Brain microvascular endothelial cell (primary cell): ENCODE measurements around the gene YWHAE.

Experiments
- DNase-seq: peaks from one replicate; pipeline ENCODE4 v3.0.0-alpha.2; 2020
- H3K27ac ChIP-seq: fragments of 250-450 bp; sonication (Bioruptor Pico); 2 replicates; pipeline ENCODE4 v1.5.1; 2020; ENCODE audit warnings: mild to moderate bottlenecking, moderate library complexity
- H3K27me3 ChIP-seq: fragments of 250-450 bp; sonication (Bioruptor Pico); replicated peaks from 2 replicates; pipeline ENCODE4 v1.5.1; 2020; ENCODE audit warnings: mild to moderate bottlenecking
- H3K36me3 ChIP-seq: fragments of 250-450 bp; sonication (Bioruptor Pico); replicated peaks from 2 replicates; pipeline ENCODE4 v1.5.1; 2020; ENCODE audit warnings: mild to moderate bottlenecking
- H3K4me3 ChIP-seq: 2 replicates; pipeline ENCODE4 v1.5.1; 2011; ENCODE audit warnings: low read depth, mild to moderate bottlenecking, control low read depth, low read length, moderate library complexity
- CTCF ChIP-seq: IDR thresholded peaks from 2 replicates; pipeline ENCODE4 v1.5.1; 2011; ENCODE audit warnings: low read depth, mild to moderate bottlenecking, moderate library complexity, low read length, control low read depth, inconsistent platforms; ENCODE audit errors: missing control alignments
- in situ Hi-C: cut with HindIII; loops from 2 replicates; pipeline ENCODE4 v1.10.0; 2017; ENCODE audit warnings: low sequenced_read_pairs, low pct_ligation_motif_present

YWHAE gene

GRCh38 chr17:1325766-1326165, 74.3 kb downstream of the YWHAE start:
- Histone ChIP-seq H3K27ac (no peak overlapping the region), H3K4me3 (no peak overlapping the region), H3K36me3 (no peaks in the 10 kb centered on the region), H3K27me3 (no peaks in the 10 kb centered on the region)
- no peak for TF ChIP-seq CTCF
- no peak for DNase-seq
- in situ Hi-C loops: no loop called here

- Histone ChIP-seq H3K36me3 (no peaks in the 10 kb centered on the region), H3K27me3 (no peaks in the 10 kb centered on the region), H3K27ac (no peak overlapping the region), H3K4me3 (no peak overlapping the region)
- no peak for DNase-seq
- in situ Hi-C loops: no loop called here
- TF ChIP-seq CTCF: no peak
Measured at GRCh38 chr17:1324201-1324771, 75.7 kb downstream of the YWHAE start.

GRCh38 chr17:1323336-1323735, 76.7 kb downstream of the YWHAE start:
- Histone ChIP-seq H3K36me3 (no peaks in the 10 kb centered on the region), H3K27me3 (no peaks in the 10 kb centered on the region), H3K4me3 (no peak overlapping the region), H3K27ac (no peak overlapping the region)
- no peak for TF ChIP-seq CTCF
- in situ Hi-C loops: no loop called here
- peak; percentile 10 for DNase-seq

- Histone ChIP-seq H3K27ac (no peak overlapping the region), H3K36me3 (no peaks in the 10 kb centered on the region), H3K4me3 (no peak overlapping the region), H3K27me3 (no peaks in the 10 kb centered on the region)
- TF ChIP-seq CTCF: no peak
- no peak for DNase-seq
- in situ Hi-C loops: no loop called here
Measured at GRCh38 chr17:1322480-1322879, 77.5 kb downstream of the YWHAE start.

DNA sequence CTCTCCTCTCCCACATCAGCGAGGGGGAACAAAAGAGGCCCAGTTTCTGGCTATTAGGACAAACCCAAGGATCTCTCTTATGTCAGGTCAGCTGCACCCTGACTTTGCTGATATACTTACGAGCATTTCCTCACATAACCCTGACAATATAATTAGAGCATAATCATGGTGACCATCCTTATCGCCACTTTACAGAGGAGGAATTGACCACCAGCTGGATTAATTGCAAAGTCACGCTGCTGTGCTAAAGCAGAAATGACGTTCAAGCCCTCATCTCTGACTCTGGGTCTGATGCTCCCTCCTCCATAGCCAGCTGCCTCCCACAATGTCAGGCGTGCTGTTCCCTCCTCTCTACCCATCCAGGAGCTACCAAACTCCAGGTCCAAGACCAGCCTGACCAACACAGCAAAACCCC, 78.0 kb downstream of the YWHAE start:
- Histone ChIP-seq H3K4me3 (no peak overlapping the region), H3K27ac (no peak overlapping the region), H3K27me3 (no peaks in the 10 kb centered on the region), H3K36me3 (no peaks in the 10 kb centered on the region)
- no peak for TF ChIP-seq CTCF
- no peak for DNase-seq
- in situ Hi-C loops: no loop called here

GRCh38 chr17:1315891-1316403, 84.1 kb downstream of the YWHAE start:
- no peak for TF ChIP-seq CTCF
- in situ Hi-C loops: no loop called here
- no peak overlapping the region for H3K4me3 ChIP-seq
- DNase-seq: no peak
- H3K27ac ChIP-seq: no peak overlapping the region
- H3K27me3 ChIP-seq: peaks cover 10% of the 10 kb centered on the region
- H3K36me3 ChIP-seq: no peaks in the 10 kb centered on the region
